Lower lobe of right lung (tissue), 2 donors: ENCODE results near the gene SAV1. TPM values are rescaled to one million over a fixed set of nuclear protein-coding genes. Genes with fewer than 3 reads are reported as not detected.

Experiments used
- ATAC-seq, 2 donors: fragments of 200-7000 bp; cut with Tn5 transposase; one replicate each; pipeline ENCODE4 v1.9.1; 2020 to 2022; ENCODE audit warnings: mild to moderate bottlenecking in 2 of 2, moderate library complexity in 2 of 2
- DNase-seq: peaks from one replicate; pipeline ENCODE4 v3.0.0-alpha.2; 2020
- H3K27ac ChIP-seq: fragments of 200-600 bp; one replicate; pipeline ENCODE4 v1.8.0; 2022
- H3K27me3 ChIP-seq: fragments of 200-600 bp; one replicate; pipeline ENCODE4 v1.8.0; 2022; ENCODE audit warnings: low read depth
- H3K36me3 ChIP-seq: fragments of 200-600 bp; one replicate; pipeline ENCODE4 v1.8.0; 2022; ENCODE audit warnings: mild to moderate bottlenecking
- H3K4me1 ChIP-seq: fragments of 200-600 bp; one replicate; pipeline ENCODE4 v1.8.0; 2022
- H3K4me3 ChIP-seq: fragments of 200-600 bp; one replicate; pipeline ENCODE4 v1.8.0; 2022; ENCODE audit warnings: mild to moderate bottlenecking
- H3K9me3 ChIP-seq: fragments of 200-600 bp; one replicate; pipeline ENCODE4 v1.8.0; 2022
- CTCF ChIP-seq: fragments of 200-600 bp; IDR thresholded peaks from one replicate; pipeline ENCODE4 v1.8.0; 2022; ENCODE audit warnings: antibody characterized with exemption, mild to moderate bottlenecking
- intact Hi-C: fragments of 100-400 bp; cut with DNase I; formaldehyde crosslinking; loops from one replicate; pipeline ENCODE4 v1.11.0; 2022
- total RNA-seq: library from RNA; stranded (reverse); fragmentation: NEBNext Ultra II Directional; extraction: Animal tissue kit (Norgen Biotek cat#: 25700); gene quantifications from one replicate; pipeline ENCODE4 v1.2.1, GENCODE V29; 2021
- donor health status: DM: no; HTN: yes; CAD: no; lungs with severe emphysema.

SAV1 gene
- total RNA-seq, 1 donor from 2014 or later: 39.3 TPM

DNA sequence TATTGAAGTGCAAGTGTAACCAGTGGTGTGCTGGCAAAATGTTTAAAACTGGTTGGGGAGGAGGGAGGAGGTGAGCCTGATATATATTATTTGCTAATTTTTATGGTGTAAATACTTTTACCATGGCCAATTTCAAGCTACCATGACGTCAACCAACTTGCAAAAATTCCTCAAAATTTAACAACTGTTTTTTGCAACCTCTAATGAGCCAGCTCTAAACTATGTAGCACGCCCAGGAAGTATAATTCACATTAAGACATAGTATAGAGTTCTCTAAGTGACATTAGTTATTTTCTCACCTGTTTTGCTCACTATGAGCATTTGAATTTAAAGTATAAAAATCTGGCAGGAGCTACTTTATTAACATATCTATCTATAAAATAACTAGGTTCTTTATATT, 66.7 kb downstream of the SAV1 start:
- Histone ChIP-seq H3K36me3 (no peaks in the 10 kb centered on the region), H3K27me3 (no peaks in the 10 kb centered on the region), H3K27ac (no peak overlapping the region), H3K4me1 (no peaks in the 10 kb centered on the region), H3K9me3 (no peaks in the 10 kb centered on the region), H3K4me3 (no peak overlapping the region)
- DNase-seq (no peak), ATAC-seq (no peak)
- TF ChIP-seq CTCF: no peak
- intact Hi-C loops: no loop called here

DNA sequence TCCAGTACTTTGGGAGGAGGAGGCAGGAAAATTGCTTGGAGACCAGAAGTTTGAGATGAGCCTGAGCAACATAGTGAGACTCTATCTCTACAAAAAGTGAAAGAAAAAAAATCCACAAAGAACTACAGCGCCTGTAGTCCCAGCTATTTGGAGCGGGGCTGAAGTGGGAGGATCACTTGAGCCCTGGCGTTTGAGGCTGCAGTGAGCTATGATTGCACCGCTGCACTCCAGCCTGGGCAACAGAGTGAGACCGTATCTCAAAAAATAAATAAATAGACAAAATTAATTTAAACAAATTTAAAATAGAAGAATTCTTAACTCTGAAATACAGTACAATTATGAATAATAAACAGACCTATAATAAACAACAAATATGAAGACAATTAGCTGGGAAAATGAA, 67.3 kb downstream of the SAV1 start:
- Histone ChIP-seq H3K4me1 (no peaks in the 10 kb centered on the region), H3K27ac (no peak overlapping the region)

DNA sequence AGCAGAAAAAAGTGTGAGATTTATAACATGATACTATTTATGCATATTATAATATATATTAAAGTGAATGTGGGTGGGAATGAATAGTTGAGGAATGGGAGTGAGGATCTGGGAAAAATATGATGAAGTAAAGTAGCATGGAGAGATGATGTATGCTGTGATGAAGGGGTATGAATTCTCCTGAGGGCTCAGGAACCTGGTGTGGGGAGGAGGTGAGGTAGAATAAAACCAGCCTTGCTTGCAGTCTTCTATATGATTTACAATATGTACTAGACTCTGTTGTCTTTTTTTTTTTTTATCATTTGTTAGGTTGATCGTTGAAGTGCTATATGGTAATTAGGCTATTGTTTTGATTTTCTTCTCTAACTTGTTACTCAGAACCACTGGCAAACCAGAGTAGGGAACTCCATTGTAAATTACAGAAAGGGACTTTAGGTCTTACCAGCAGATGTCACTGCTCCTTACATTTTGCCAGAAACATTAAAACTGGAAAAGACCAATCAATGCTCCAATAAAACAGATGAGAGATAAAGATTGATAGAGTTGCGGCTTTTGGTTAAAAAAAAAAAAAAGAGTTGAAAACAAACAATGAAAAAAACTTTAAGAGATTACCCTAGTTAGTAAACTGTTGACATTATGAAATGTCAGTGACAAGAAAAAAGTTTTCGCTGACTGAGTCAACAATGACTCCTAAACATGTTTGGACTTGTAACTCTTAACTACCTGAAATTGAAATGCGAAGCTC, 68.2 kb downstream of the SAV1 start:
- ATAC-seq: peak; percentile 60 to 67
- H3K4me3 ChIP-seq: no peak overlapping the region
- intact Hi-C loops: no loop called here
- no peak for DNase-seq
- no peaks in the 10 kb centered on the region for H3K4me1 ChIP-seq
- TF ChIP-seq CTCF: peak; percentile 51
- H3K27me3 ChIP-seq: no peaks in the 10 kb centered on the region
- no peaks in the 10 kb centered on the region for H3K36me3 ChIP-seq
- H3K27ac ChIP-seq: no peak overlapping the region
- no peaks in the 10 kb centered on the region for H3K9me3 ChIP-seq

More for the DNA sequence above, 67.3 kb downstream of the SAV1 start:
- TF ChIP-seq CTCF: no peak
- Histone ChIP-seq H3K4me3 (no peak overlapping the region), H3K36me3 (no peaks in the 10 kb centered on the region), H3K9me3 (no peaks in the 10 kb centered on the region), H3K27me3 (no peaks in the 10 kb centered on the region)
- ATAC-seq (peak in 1 of 2 donors; percentile 72), DNase-seq (no peak)
- intact Hi-C loops: no loop called here

DNA sequence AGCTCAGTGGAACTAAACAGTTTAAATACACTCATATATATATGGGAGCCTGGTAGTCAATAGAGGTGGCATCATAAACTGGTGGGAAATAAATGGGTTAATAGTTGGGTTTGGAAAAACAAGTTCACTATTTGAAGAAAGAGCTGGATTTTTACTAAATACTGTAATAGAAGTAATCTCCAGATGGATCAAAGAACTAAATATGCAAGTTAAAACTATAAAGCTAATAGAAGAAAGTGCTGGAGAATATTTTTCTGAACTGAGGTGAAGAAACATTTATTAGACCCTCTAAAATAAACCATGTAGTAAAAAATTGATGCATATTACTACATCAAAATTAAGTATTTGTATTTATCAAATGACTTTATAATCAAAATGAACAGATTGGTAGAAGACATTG, 69.3 kb downstream of the SAV1 start:
- no peak overlapping the region for H3K27ac ChIP-seq
- no peaks in the 10 kb centered on the region for H3K4me1 ChIP-seq
- TF ChIP-seq CTCF: no peak
- H3K27me3 ChIP-seq: no peaks in the 10 kb centered on the region
- H3K9me3 ChIP-seq: no peaks in the 10 kb centered on the region
- H3K36me3 ChIP-seq: no peaks in the 10 kb centered on the region
- DNase-seq (no peak), ATAC-seq (no peak)
- H3K4me3 ChIP-seq: no peak overlapping the region
- intact Hi-C loops: no loop called here

DNA sequence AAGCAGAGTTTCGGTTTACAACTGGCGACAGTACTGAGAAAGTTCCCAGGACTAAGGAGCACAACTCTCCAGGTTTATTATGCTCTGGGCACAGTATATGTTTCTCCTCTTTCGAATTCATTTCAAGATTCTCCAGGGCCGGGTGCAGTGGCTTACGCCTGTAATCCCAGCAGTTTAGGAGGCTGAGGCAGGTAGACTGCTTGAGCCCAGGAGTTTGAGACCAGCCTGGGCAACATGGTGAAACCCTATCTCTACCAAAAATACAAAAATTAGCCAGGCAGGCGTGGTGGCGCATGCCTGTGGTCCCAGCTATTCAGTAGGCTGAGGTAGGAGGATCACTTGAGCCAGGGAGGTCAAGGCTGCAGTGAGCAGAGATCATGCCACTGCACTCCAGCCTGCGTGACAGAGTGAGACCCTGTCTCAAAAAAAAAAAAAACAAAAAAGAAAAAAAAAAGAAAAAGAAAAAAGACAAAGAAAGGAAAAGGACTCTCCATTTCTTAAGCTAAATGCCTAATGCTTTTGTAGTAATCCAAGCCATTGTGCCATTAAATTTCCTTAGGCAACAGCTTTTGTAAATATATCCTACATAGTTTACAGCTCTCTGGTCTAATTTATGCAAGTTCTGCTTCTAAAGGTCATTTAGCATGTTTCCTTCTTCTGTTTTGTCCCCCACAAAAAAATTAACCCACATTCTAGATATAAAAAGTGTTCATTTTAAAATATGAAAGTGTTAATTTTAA, 73.4 kb downstream of the SAV1 start:
- Histone ChIP-seq H3K36me3 (no peaks in the 10 kb centered on the region), H3K9me3 (no peaks in the 10 kb centered on the region), H3K4me3 (no peak overlapping the region), H3K27ac (no peak overlapping the region), H3K4me1 (no peaks in the 10 kb centered on the region), H3K27me3 (no peaks in the 10 kb centered on the region)
- no peak for ATAC-seq
- no peak for DNase-seq
- TF ChIP-seq CTCF: no peak
- intact Hi-C loops: no loop called here
